ENCODE data around the gene RNF166.

RNF166 gene

GRCh38 chr16:88650749-88651275, 55.4 kb downstream of the RNF166 start, which contains the start of gene CYBA:
Gene CYBA (minus strand): TSS chr16:88651053. CDS start chr16:88651013, 40 bp downstream.
- DNase-seq, result peak; percentile 35 to 72 (median 56)

GRCh38 chr16:88649924-88650748, 56.1 kb downstream of the RNF166 start:
- peak in 1 of 4 experiments; percentile 22 for DNase-seq

GRCh38 chr16:88649195-88649923, 56.8 kb downstream of the RNF166 start:
- DNase-seq, result no peak

GRCh38 chr16:88647178-88648070, 58.8 kb downstream of the RNF166 start:
- no peak for DNase-seq

Data from activated naive CD4-positive, alpha-beta T cell (primary cell).